WI38 (cell line): ENCODE results near the gene RFX7.

Experiments used
- H3K4me3 ChIP-seq: 2 replicates; pipeline ENCODE4 v1.5.1; 2011; ENCODE audit warnings: low read depth, mild to moderate bottlenecking, control low read depth, low read length
- TF ChIP-seq, protein P1 (sequence below): IDR thresholded peaks from 2 replicates; pipeline ENCODE4 v1.5.1; 2012; ENCODE audit warnings: low read depth, mild to moderate bottlenecking, control low read depth, low read length

Gene RFX7

DNA sequence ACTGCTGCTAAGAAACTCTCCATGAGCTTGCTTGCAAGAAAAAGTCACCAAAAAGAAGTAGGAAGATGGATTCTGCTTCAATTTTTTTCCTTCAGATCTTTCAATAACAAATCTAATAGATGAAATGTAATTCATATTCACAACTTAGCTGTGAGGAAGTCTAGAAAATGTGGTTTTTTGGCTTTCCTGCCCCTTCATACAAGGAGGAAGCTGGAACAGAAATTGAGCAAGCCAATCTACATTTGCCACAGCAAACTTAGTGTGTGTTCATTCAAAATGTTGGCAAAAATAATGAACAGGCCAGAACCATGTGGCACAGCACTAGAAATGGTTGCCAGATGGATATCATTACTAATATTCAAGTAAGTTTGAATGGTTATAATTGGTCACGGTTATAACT lies 157.1 kb downstream of the RFX7 start:
- H3K4me3 ChIP-seq = no peak overlapping the region
- TF ChIP-seq, protein P1, sequence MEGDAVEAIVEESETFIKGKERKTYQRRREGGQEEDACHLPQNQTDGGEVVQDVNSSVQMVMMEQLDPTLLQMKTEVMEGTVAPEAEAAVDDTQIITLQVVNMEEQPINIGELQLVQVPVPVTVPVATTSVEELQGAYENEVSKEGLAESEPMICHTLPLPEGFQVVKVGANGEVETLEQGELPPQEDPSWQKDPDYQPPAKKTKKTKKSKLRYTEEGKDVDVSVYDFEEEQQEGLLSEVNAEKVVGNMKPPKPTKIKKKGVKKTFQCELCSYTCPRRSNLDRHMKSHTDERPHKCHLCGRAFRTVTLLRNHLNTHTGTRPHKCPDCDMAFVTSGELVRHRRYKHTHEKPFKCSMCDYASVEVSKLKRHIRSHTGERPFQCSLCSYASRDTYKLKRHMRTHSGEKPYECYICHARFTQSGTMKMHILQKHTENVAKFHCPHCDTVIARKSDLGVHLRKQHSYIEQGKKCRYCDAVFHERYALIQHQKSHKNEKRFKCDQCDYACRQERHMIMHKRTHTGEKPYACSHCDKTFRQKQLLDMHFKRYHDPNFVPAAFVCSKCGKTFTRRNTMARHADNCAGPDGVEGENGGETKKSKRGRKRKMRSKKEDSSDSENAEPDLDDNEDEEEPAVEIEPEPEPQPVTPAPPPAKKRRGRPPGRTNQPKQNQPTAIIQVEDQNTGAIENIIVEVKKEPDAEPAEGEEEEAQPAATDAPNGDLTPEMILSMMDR = no peak

DNA sequence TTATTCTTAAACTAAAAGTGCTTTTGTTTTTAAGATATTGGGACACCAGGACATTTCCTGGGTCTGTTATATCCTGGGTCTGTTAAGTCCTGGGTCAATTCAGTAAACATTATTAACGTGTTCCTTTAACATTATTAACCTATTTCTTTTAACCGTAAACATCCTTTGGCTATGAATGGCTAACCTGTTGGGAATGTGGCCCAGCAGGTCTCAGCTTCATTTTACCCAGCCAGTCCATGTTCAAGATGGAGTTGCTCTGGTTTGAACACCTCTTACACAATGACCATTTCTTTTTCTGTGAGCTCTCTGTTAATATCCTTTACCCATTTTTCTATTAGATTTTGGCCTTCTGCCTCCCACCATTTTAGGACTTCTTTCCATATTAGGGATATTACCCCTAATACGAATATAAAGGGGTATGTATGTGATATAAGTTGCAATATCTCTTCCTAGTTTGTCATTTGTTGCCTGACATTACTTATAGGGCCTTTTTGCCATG lies 161.4 kb downstream of the RFX7 start:
- H3K4me3 ChIP-seq = no peak overlapping the region
- TF ChIP-seq, protein P1 = no peak

DNA sequence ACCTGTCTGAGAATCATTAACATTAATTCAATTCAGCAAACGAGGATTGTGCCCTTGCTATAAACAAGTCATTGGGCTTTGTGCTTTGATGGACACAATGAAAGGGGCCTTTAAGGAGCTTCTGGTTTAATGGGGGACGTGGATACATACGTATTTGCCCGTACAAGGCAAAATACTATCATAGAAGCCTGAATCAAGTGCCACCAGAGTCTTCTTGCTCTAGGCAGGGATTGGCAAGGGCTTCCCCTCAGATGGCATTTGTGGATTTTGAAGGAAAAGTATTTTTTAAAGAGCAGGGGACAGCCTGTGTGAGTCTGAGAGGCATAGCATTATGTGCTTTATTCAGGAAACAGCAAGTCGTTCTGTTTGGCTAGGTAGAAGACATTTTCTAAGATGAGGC lies 166.6 kb downstream of the RFX7 start:
- H3K4me3 ChIP-seq = no peak overlapping the region
- TF ChIP-seq, protein P1 = no peak

DNA sequence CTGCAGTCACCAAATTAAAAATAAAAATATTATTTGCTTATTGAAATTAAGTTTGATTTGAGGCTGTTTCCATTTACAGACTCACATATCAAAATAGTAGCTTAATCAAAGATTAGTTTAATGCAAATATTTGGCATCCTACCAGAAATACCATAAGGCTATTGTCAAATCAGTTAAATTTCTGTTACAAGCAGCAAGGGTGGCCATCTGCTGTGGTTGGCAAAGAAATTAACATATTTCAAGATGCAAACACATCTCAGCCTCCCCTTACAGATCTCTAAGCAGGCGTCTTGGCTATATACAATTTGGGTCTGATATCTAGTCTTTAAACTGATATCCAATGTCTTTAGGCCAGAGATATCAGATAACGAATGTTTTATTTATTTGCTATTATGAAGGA lies 167.0 kb downstream of the RFX7 start:
- H3K4me3 ChIP-seq = no peak overlapping the region
- TF ChIP-seq, protein P1 = no peak

DNA sequence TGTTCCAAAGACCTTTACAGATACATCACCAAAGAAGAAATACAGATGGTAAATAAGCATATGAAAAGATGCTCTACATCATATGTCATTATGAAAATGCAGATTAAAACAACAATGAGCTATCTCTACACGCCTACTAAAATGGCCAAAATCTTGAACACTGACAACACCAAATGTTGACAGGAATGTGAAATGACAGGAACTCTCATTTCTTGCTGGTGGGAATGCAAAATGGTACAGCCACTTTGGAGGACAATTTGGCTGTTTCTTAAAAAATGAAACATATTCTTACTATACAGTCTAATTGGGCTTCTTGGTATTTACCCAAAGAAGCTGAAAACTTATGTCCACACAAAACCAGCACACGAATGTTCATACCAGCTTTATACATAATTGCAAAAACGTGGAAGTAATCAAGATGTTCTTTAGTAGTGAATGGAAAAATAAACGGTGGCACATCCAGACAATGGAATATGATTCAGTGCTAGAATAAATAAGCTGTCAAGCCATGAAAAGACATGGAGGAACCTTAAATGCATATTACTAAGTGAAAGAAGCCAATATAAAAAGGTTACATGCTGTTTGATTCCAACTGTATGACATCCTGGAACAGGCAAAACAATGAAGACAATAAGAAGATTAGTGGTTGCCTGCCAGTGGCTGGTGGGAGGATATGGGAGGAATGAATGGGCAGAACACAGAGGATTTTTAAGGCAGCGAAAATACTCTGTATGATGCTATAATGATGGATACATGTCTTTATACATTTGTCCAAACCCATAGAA lies 169.0 kb downstream of the RFX7 start:
- TF ChIP-seq, protein P1 = no peak
- no peak overlapping the region for H3K4me3 ChIP-seq

DNA sequence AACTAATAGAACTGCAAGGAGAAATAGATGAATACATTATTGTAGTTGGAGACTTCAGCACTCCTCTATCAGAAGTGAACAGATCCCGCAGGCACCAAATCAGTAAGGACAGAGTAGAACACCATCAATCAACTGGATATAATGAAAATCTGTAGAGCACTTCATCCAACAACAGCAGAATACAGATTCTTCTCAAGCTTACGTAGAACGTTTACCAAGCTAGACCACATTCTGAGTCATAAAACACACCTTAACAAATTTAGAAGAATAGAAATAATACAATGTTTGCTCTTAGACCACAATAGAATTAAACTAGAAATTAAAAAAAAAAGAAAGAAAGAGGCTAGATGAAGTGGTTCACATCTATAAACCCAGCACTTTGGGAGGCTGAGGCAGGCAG lies 179.5 kb downstream of the RFX7 start:
- no peak overlapping the region for H3K4me3 ChIP-seq
- TF ChIP-seq, protein P1 = no peak

DNA sequence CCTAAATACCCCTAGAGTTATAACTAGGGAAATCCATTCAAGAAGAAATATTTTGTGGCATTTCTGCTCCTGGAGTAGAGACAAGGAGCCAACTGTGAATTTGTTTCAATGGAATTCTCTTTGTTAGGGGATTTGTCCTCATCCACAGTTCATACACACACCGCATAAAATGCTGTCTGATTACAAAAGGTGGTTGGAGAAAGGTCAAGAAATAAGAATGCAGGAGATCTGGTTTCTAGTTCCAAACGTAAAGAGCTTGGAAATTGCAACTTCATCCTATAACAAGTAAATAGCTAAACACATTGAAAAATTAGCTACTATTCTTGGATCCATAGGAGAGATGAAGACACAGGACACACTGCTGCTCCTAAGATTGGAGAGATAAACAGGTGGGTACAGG lies 184.0 kb downstream of the RFX7 start:
- TF ChIP-seq, protein P1 = no peak
- H3K4me3 ChIP-seq = no peak overlapping the region
